ENCODE data around the gene CELA3A.

Gene CELA3A

GRCh38 chr1:22052115-22053016, 50.9 kb downstream of the CELA3A start, which contains the start of gene CDC42:
CDC42 (plus strand) TSS chr1:22052709; CDS start chr1:22078479, 25,770 bp downstream.
- DNase-seq = peak; percentile 68 to 89

GRCh38 chr1:22053017-22053860, 51.8 kb downstream of the CELA3A start:
- peak in 1 of 2 experiments; percentile 68 for DNase-seq

- DNase-seq = no peak
Observed at GRCh38 chr1:22053861-22054770, 52.7 kb downstream of the CELA3A start.

GRCh38 chr1:22055463-22055862, 54.0 kb downstream of the CELA3A start:
- no peak for DNase-seq

- DNase-seq = no peak
Observed at GRCh38 chr1:22056043-22056442, 54.6 kb downstream of the CELA3A start.

GRCh38 chr1:22056936-22057335, 55.5 kb downstream of the CELA3A start:
- no peak for DNase-seq

GRCh38 chr1:22057861-22058260, 56.4 kb downstream of the CELA3A start:
- DNase-seq = no peak

Data from SW 1271 (cell line).